Suppressor macrophage treated with lipopolysaccharide for 1 hour (primary cell): Measurements from ENCODE around the gene BUD23.
"Not testable (repeated sequence)": the region's sequence is repeated elsewhere in the genome, so short reads cannot be mapped to it uniquely, and the experiment has no call there.

Source experiments
- DNase-seq, 3 donors: peaks; one replicate each; pipeline ENCODE4 v3.0.0-alpha.2; 2020 to 2022

BUD23 gene

DNA sequence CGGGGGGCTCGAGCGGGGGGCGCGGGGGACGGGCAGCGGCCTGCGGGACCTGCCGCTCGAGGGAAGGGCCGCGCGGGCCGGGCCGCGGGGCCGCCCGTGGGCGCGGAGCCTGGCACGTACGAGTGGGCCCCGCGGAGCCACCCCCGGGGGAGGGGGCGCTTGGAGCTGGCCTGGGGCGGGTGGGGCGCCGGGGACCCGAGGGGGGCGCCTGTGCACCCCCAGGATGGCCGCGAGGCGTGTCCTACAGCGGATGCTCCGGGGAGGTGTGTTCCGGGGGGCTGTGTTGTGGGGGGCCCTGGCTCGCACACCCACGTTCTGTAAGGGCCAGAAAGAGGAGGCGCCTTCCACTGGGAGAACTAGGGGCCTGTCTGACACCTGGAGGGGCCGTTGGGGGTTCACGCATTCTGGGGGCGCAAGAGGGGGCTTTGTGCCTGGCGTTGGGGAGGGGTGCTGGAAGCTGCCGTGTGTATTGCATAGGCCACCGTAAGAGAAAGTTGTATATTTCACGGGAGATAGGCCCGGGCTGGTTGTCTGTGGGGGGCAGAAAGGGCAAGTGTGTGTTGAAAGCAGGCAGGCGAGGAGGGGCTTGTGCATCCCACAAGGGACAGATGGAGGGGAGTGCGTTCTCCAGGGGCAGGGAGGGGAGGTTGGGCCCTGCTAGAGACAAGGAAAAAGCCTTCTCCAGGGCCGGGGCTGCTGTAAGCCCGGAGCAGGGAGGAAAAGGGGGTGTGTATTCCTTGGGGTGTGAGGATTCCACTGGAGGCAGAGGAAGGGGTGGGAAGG, 15.1 kb upstream of the BUD23 start:
- no peak for DNase-seq

DNA sequence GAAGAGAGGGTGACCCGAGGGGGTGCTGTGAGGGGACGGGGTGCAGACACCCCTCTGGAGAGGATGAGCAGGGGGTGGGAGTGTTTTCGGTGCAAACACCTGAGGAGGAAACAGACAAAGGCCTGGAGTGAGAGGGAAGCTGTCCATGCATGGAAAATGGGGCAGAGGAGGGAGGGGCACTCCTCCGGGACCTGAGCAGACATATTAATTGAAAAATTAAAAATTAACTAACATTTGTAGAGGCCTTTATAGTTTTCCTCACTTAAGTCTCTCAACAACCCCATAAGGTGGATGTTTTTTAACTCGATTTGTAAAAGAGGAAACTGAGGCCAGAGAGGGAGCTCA, 14.5 kb upstream of the BUD23 start:
- DNase-seq = no peak

DNA sequence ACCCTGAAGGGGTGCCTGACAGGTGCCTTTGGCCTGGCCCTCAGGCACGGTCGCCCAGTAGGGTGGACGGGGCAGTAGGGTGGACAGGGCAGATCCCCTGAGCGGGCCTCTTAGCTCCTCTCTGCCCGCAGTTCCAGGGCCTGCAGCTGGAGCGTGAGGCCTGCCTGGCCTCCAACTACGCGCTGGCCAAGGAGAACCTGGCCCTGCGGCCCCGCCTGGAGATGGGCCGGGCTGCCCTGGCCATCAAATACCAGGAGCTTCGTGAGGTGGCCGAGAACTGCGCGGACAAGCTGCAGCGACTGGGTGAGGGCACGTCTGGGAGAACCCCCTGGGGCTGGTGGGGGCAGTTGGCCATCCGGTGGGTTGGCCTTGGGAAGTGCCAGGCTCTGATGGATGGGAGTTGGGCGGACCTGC, 14.1 kb upstream of the BUD23 start:
- no peak for DNase-seq

DNA sequence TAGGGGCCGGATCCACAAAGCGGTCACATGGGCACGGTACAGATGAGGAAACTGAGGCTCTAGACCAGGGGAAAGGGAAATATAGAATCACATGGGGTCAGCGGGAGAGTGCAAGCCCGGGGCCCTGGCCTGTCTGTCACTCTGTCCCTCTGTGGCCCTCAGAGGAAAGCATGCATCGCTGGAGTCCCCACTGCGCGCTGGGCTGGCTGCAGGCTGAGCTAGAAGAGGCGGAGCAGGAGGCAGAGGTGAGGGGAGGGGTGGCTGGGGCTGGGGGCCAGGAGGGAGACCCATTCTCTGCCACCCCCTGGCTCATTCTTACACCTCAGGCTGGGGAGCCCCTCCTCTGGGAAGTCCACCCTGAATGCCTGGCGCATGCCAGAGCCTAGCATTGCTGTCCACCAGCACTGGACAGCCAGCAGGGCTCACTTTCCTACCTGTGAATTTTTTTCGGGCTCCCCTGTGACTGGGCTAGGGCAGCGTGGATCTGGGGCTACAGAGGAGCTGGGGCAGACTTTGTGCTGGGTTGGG, 13.5 kb upstream of the BUD23 start:
- DNase-seq = no peak

DNA sequence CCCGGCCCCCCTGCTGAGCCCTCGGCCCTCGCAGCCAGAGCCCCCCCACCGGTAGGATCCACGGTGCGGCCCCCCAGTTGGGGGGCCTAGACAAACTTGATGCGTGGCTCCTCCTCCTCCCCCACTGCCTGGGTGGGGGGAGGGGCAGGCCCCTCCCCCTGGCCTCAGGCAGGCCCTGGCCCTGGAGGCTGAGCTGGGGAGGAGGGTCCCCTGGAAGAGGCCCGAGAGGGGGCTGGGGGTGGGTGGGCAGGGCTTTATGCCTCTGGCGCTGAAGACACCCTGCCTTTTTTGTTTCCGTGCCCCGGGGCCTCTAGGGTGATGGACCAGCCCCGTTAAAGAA, 12.1 kb upstream of the BUD23 start:
- DNase-seq = no peak

DNA sequence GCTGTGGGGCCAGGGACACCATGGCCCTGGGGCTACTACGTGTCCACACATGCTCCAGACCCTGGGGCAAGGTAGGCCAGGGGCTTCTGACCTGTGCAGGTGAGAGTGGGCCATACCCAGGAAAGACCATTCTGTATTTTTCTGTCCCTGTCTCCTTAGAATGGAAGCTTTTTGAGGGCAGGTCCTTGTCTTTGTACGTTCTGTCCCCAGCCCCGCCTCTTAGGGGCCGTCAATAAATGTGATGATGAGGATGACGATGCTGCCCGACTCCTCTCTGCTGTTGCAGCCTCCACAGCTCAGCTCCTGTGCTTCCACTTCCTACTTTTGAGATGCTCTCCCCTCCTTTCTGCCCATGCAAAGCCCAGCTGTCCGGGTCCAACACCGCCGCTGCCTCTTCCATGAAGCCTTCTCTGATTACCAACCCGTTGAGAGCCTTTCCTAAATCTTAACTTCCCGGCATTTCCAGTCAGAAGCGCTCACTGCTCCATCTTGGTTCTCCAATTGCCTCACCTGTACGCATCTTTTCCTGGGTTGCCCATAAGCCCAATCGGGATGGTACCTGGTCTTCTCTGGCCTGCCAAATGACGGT, 11.4 kb upstream of the BUD23 start:
- no peak for DNase-seq

GRCh38 chr7:73674468-73675124, 8.8 kb upstream of the BUD23 start:
- no peak for DNase-seq

- not testable (repeated sequence) for DNase-seq
Observed at GRCh38 chr7:73676062-73676461, 7.3 kb upstream of the BUD23 start.

- DNase-seq = no peak
Observed at GRCh38 chr7:73678862-73679261, 4.5 kb upstream of the BUD23 start.

- DNase-seq = no peak
Observed at GRCh38 chr7:73679709-73680108, 3.7 kb upstream of the BUD23 start.

- DNase-seq = no peak
Observed at GRCh38 chr7:73680501-73680900, 2.9 kb upstream of the BUD23 start.

DNA sequence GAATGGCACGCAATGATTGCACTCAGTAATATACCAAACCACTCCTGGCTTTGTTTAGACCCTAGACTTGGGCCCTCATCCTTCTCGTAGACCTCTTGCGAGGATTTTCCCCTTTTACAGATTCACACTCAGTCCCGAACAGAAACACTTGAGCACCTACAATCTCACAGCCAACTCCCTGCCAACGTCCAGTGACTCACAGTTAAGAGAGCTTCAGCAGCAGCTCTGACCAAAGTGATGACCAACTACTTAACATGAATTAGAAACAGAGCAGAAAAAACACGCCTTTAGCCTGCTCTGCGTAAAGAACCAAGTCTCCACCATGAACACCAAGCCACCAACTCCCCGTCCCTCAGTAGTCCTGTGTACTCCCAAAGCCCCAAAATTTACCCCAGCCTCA, 2.4 kb upstream of the BUD23 start:
- no peak for DNase-seq

DNA sequence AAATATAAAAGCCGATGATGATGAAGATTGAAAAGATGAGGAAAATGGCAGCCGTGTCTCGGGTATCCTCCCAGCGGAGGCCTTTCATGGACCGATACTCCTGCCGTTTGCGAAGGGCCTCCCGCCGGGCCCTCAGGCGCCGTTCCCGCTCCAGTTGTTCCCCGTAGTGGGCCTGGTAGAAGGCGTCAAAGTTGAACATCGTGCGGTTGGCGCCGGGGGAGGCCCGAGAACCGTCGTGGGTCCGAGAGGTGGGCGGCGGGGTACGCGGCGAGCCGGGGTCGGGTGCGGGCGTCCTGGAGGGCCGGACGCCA, 697 bp upstream of the BUD23 start:
- no peak for DNase-seq

- DNase-seq = no peak
Observed at GRCh38 chr7:73683788-73684693, 644 bp downstream of the BUD23 start.

- no peak for DNase-seq
Observed at GRCh38 chr7:73685311-73685710, 1.9 kb downstream of the BUD23 start.

DNA sequence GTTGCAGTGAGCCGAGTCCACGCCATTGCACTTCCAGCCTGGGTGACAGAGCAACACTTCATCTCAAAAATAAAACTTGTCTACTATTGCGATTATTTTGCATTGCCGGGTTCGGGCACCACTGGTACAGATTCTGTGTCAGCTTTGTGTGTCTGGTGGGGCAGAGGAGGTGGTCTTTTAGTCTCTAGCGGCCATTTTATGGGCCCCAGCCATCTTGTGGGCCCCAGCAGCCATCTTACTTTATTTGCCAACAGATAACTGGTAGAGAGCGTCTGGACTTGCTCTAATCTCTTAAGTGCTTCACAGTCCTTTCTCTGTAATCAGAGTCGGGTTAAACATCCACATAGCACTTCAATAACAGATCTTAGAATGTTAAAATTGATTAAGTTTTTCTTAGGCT, 4.9 kb downstream of the BUD23 start:
- no peak for DNase-seq

DNA sequence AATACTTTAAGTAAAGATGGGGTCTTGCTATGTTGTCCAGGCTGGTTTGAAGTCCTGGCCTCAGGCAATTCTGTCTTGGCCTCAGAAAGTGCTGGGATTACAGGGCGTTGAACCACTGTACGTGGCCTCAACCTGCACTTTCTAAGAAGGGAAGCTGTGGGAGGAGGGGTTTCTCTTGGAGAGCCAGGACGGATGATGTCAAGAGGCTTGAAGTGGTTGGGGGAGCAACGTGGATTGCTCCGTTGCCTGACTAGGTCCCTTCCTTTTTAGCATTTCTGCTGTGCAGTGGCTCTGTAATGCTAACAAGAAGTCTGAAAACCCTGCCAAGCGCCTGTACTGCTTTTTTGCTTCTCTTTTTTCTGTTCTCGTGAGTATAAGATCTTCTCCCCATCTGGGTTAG, 7.2 kb downstream of the BUD23 start:
- no peak for DNase-seq

- no peak for DNase-seq
Observed at GRCh38 chr7:73696372-73696771, 13.0 kb downstream of the BUD23 start.

DNA sequence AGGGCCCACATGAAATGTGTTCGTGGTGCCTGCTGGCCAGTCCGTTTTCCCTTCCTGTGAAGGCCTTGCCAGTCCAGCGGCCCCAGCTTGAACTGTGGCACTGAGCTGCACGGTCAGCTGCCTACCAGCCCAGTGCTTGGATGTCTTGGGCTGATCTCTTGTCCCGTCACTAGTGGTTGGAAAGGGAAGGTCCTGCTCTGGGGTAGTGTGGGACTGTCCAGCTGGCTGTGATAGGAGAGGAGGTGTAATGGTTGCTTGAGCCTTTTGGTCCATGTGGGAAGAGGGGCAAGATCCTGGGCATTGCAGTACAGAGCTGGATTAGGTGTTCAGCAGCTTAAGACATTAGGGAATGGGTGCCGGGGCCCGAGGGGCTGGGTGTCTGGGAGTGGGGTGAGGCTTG, 15.0 kb downstream of the BUD23 start:
- DNase-seq = no peak

DNA sequence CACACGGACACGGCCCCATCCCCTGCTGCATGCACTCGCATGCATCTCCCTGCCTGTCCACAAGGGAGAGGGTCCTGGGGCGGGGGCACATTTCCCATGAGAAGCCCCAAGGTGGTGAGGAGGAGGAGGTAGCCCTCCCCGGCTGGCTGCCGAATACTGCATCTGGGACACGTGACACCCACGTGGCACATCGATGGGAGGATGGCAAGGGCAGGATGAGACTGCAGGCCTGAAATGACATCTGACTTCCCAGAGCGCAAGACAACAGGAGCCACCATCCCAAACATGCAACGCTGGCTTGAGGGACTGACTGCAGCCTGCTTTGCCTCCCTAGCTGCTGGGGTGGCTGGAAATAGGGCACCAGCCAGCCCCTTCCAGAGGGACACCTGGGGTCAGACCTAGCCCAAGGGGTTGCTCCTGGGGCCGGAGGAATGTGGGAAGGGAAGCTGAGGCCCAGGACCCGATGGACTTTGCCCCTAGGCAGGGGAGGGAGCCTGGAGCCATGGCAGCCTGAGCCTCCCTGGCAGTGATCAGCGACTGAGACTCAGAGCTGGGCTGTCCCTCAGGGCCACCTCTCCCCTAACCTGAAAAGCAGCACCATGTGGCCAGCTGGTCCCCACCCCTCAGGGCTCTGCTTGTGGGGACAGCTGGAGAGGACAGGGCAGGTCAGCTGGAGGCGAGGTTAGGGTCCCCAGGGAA, 16.1 kb downstream of the BUD23 start:
- no peak for DNase-seq

DNA sequence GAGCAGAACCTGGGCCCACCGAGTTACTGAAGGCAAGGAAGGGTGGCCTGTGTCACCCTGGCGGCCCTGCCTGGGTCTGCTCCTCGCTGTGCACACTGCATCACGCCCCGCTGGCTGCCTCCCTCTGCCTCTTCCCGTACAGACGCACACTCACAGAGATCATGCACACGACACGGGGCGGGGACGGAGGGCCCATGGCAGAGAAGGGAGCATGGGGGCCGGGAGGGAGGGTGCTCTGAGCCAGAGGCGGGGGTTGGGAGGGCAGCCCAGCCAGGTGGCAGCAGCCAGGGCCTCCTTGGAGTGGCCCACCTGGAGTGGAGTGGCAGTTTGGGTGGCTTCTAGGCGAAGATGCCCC, 16.6 kb downstream of the BUD23 start:
- no peak for DNase-seq

GRCh38 chr7:73700581-73701134, 17.3 kb downstream of the BUD23 start:
- DNase-seq = no peak
